ENCODE measurements around the gene BARX2.

BARX2 gene

GRCh38 chr11:129416080-129416820 is 40.6 kb downstream of the BARX2 start:
- Histone ChIP-seq H3K18ac (ENCODE audit: low read depth in 1 of 2, low read length in 2 of 2) (no peak overlapping the region), H2BK120ac (ENCODE audit: low read depth, low read length) (no peak overlapping the region), H3K27me3 (ENCODE audit: control insufficient read depth in 1 of 2, insufficient read depth in 1 of 2, low read length in 2 of 2) (no peaks in the 10 kb centered on the region), H2BK5ac (ENCODE audit: low read depth, low read length, poor library complexity, severe bottlenecking) (no peak overlapping the region), H3K4me2 (ENCODE audit: low read length, poor library complexity, severe bottlenecking) (no peak overlapping the region), H3K36me3 (ENCODE audit: control insufficient read depth in 1 of 2, insufficient read depth in 2 of 2, low read depth in 1 of 2, low read length in 2 of 2) (no peaks in the 10 kb centered on the region), H3K14ac (ENCODE audit: low read length in 2 of 2) (no peak overlapping the region), H3K79me1 (replicated peaks; ENCODE audit: low read length, poor library complexity, severe bottlenecking) (no peaks in the 10 kb centered on the region), H2AK5ac (ENCODE audit: low read length, severe bottlenecking) (no peak overlapping the region), H3K27ac (ENCODE audit: low read length, poor library complexity, severe bottlenecking) (no peak overlapping the region), H2AFZ (ENCODE audit: low read depth, low read length) (no peak overlapping the region), H2BK15ac (ENCODE audit: low read depth, poor library complexity, severe bottlenecking) (no peak overlapping the region), H3K23ac (ENCODE audit: low read length in 2 of 2) (no peak overlapping the region), H4K91ac (ENCODE audit: low read length) (no peak overlapping the region), H3K4me3 (ENCODE audit: insufficient read depth in 1 of 2, low read depth in 1 of 2, low read length in 2 of 2) (no peak overlapping the region), H3K9me3 (ENCODE audit: control insufficient read depth, low read length) (no peaks in the 10 kb centered on the region), H3K4ac (ENCODE audit: low read depth in 1 of 2, low read length in 2 of 2) (no peak overlapping the region), H2BK12ac (ENCODE audit: low read length in 2 of 2) (no peak overlapping the region), H3K9ac (ENCODE audit: low read length) (no peak overlapping the region), H4K8ac (ENCODE audit: low read length) (no peak overlapping the region), H3K4me1 (ENCODE audit: control insufficient read depth, insufficient read depth, low read depth, low read length) (no peaks in the 10 kb centered on the region)
- DNase-seq = no peak
- WGBS = 84% methylated on average over 6 of the region's 7 CpGs

GRCh38 chr11:129417458-129417857 is 41.8 kb downstream of the BARX2 start:
- Histone ChIP-seq H3K4ac (ENCODE audit: low read depth in 1 of 2, low read length in 2 of 2) (no peak overlapping the region), H3K23ac (ENCODE audit: low read length in 2 of 2) (no peak overlapping the region), H3K36me3 (ENCODE audit: control insufficient read depth in 1 of 2, insufficient read depth in 2 of 2, low read depth in 1 of 2, low read length in 2 of 2) (no peaks in the 10 kb centered on the region), H3K27me3 (ENCODE audit: control insufficient read depth in 1 of 2, insufficient read depth in 1 of 2, low read length in 2 of 2) (no peaks in the 10 kb centered on the region), H3K18ac (ENCODE audit: low read depth in 1 of 2, low read length in 2 of 2) (no peak overlapping the region), H4K91ac (ENCODE audit: low read length) (no peak overlapping the region), H3K9ac (ENCODE audit: low read length) (no peak overlapping the region), H4K8ac (ENCODE audit: low read length) (no peak overlapping the region), H3K4me1 (ENCODE audit: control insufficient read depth, insufficient read depth, low read depth, low read length) (no peaks in the 10 kb centered on the region), H2BK120ac (ENCODE audit: low read depth, low read length) (no peak overlapping the region), H2BK15ac (ENCODE audit: low read depth, poor library complexity, severe bottlenecking) (no peak overlapping the region), H3K14ac (ENCODE audit: low read length in 2 of 2) (no peak overlapping the region), H3K79me1 (replicated peaks; ENCODE audit: low read length, poor library complexity, severe bottlenecking) (no peaks in the 10 kb centered on the region), H3K4me3 (ENCODE audit: insufficient read depth in 1 of 2, low read depth in 1 of 2, low read length in 2 of 2) (no peak overlapping the region), H3K27ac (ENCODE audit: low read length, poor library complexity, severe bottlenecking) (no peak overlapping the region), H3K9me3 (ENCODE audit: control insufficient read depth, low read length) (no peaks in the 10 kb centered on the region), H2AK5ac (ENCODE audit: low read length, severe bottlenecking) (no peak overlapping the region), H2AFZ (ENCODE audit: low read depth, low read length) (no peak overlapping the region), H2BK5ac (ENCODE audit: low read depth, low read length, poor library complexity, severe bottlenecking) (no peak overlapping the region), H3K4me2 (ENCODE audit: low read length, poor library complexity, severe bottlenecking) (no peak overlapping the region), H2BK12ac (ENCODE audit: low read length in 2 of 2) (no peak overlapping the region)
- no peak for DNase-seq
- WGBS = 85% methylated on average over 4 of the region's 7 CpGs

- Histone ChIP-seq H2BK12ac (ENCODE audit: low read length in 2 of 2) (no peak overlapping the region), H3K79me1 (replicated peaks; ENCODE audit: low read length, poor library complexity, severe bottlenecking) (no peaks in the 10 kb centered on the region), H2BK15ac (ENCODE audit: low read depth, poor library complexity, severe bottlenecking) (no peak overlapping the region), H2AK5ac (ENCODE audit: low read length, severe bottlenecking) (no peak overlapping the region), H3K36me3 (ENCODE audit: control insufficient read depth in 1 of 2, insufficient read depth in 2 of 2, low read depth in 1 of 2, low read length in 2 of 2) (no peaks in the 10 kb centered on the region), H3K4me1 (ENCODE audit: control insufficient read depth, insufficient read depth, low read depth, low read length) (no peaks in the 10 kb centered on the region), H3K27me3 (ENCODE audit: control insufficient read depth in 1 of 2, insufficient read depth in 1 of 2, low read length in 2 of 2) (no peaks in the 10 kb centered on the region), H3K4me2 (ENCODE audit: low read length, poor library complexity, severe bottlenecking) (no peak overlapping the region), H3K14ac (ENCODE audit: low read length in 2 of 2) (no peak overlapping the region), H4K8ac (ENCODE audit: low read length) (no peak overlapping the region), H2BK120ac (ENCODE audit: low read depth, low read length) (no peak overlapping the region), H3K4me3 (ENCODE audit: insufficient read depth in 1 of 2, low read depth in 1 of 2, low read length in 2 of 2) (no peak overlapping the region), H3K23ac (ENCODE audit: low read length in 2 of 2) (no peak overlapping the region), H2BK5ac (ENCODE audit: low read depth, low read length, poor library complexity, severe bottlenecking) (no peak overlapping the region), H4K91ac (ENCODE audit: low read length) (no peak overlapping the region), H2AFZ (ENCODE audit: low read depth, low read length) (no peak overlapping the region), H3K27ac (ENCODE audit: low read length, poor library complexity, severe bottlenecking) (no peak overlapping the region), H3K18ac (ENCODE audit: low read depth in 1 of 2, low read length in 2 of 2) (no peak overlapping the region), H3K9me3 (ENCODE audit: control insufficient read depth, low read length) (no peaks in the 10 kb centered on the region), H3K4ac (ENCODE audit: low read depth in 1 of 2, low read length in 2 of 2) (no peak overlapping the region), H3K9ac (ENCODE audit: low read length) (no peak overlapping the region)
- 75% methylated on average over 4 of the region's 4 CpGs for WGBS
- DNase-seq = no peak
Measured at GRCh38 chr11:129418039-129418438, 42.4 kb downstream of the BARX2 start.

- 80% methylated on average over 3 of the region's 3 CpGs for WGBS
Measured at GRCh38 chr11:129419386-129419785, 43.7 kb downstream of the BARX2 start.

More at GRCh38 chr11:129419386-129419785, 43.7 kb downstream of the BARX2 start:
- Histone ChIP-seq H3K18ac (ENCODE audit: low read depth in 1 of 2, low read length in 2 of 2) (no peak overlapping the region), H4K8ac (ENCODE audit: low read length) (no peak overlapping the region), H2AFZ (ENCODE audit: low read depth, low read length) (no peak overlapping the region), H4K91ac (ENCODE audit: low read length) (no peak overlapping the region), H3K4me2 (ENCODE audit: low read length, poor library complexity, severe bottlenecking) (no peak overlapping the region), H3K4me1 (ENCODE audit: control insufficient read depth, insufficient read depth, low read depth, low read length) (no peaks in the 10 kb centered on the region), H3K36me3 (ENCODE audit: control insufficient read depth in 1 of 2, insufficient read depth in 2 of 2, low read depth in 1 of 2, low read length in 2 of 2) (no peaks in the 10 kb centered on the region), H2BK5ac (ENCODE audit: low read depth, low read length, poor library complexity, severe bottlenecking) (no peak overlapping the region), H3K4ac (ENCODE audit: low read depth in 1 of 2, low read length in 2 of 2) (no peak overlapping the region), H2AK5ac (ENCODE audit: low read length, severe bottlenecking) (no peak overlapping the region), H3K9ac (ENCODE audit: low read length) (no peak overlapping the region), H3K14ac (ENCODE audit: low read length in 2 of 2) (no peak overlapping the region), H3K79me1 (replicated peaks; ENCODE audit: low read length, poor library complexity, severe bottlenecking) (no peaks in the 10 kb centered on the region), H2BK12ac (ENCODE audit: low read length in 2 of 2) (no peak overlapping the region), H3K9me3 (ENCODE audit: control insufficient read depth, low read length) (no peaks in the 10 kb centered on the region), H3K4me3 (ENCODE audit: insufficient read depth in 1 of 2, low read depth in 1 of 2, low read length in 2 of 2) (no peak overlapping the region), H3K23ac (ENCODE audit: low read length in 2 of 2) (no peak overlapping the region), H2BK120ac (ENCODE audit: low read depth, low read length) (no peak overlapping the region), H3K27ac (ENCODE audit: low read length, poor library complexity, severe bottlenecking) (no peak overlapping the region), H2BK15ac (ENCODE audit: low read depth, poor library complexity, severe bottlenecking) (no peak overlapping the region), H3K27me3 (ENCODE audit: control insufficient read depth in 1 of 2, insufficient read depth in 1 of 2, low read length in 2 of 2) (no peaks in the 10 kb centered on the region)
- no peak for DNase-seq

All from mesenchymal stem cell (in vitro differentiated cells and primary cell).